Measurements from ENCODE around the gene RPUSD3.

RPUSD3 gene

GRCh38 chr3:9806688-9807589 lies 36.9 kb downstream of the RPUSD3 start:
- DNase-seq (ENCODE audit: low read depth in 2 of 2) = no peak

DNA sequence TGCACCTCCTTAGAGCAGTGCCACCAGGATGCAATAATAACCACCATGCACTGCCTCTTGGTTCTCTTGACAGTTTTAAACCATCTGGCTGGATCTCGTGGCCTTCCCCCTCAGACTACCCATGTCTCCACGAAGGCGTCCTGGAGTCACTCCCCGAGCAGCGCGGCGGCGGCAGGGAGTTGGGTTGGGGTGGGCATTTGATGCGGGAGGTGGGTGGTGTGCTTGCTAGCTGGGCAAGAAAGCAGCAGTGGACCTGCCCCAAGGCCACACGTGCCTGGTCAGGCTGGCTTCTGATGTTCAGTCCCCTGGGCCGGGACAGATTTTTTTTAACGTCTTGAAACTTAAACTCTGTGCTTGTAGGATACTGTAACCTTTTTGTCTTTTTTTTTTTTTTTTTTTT lies 37.7 kb downstream of the RPUSD3 start:
- no peak for DNase-seq (ENCODE audit: low read depth in 2 of 2)

DNA sequence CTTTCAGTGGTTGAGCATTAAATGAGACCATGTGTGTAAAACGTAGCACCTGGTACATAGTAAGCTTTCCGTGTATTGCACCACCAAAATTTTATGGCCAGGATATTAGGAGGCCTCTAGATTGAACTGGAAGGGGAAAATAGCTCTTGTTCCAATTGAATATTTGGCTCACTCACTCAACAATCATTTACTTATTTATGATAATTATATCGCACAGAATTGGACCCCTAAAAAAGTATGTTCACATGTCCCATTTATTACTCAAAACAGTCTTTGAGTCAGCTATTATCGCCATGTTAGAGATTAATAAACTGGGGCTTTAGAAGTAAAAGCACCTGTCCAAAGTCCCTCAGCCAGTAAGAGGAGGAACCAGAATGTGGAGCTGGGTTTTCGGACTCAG lies 38.8 kb downstream of the RPUSD3 start:
- DNase-seq (ENCODE audit: low read depth in 2 of 2) = no peak

GRCh38 chr3:9803494-9803893 lies 40.3 kb downstream of the RPUSD3 start:
- DNase-seq (ENCODE audit: low read depth in 2 of 2) = no peak

GRCh38 chr3:9800529-9800928 lies 43.3 kb downstream of the RPUSD3 start:
- DNase-seq (ENCODE audit: low read depth in 2 of 2) = no peak

DNA sequence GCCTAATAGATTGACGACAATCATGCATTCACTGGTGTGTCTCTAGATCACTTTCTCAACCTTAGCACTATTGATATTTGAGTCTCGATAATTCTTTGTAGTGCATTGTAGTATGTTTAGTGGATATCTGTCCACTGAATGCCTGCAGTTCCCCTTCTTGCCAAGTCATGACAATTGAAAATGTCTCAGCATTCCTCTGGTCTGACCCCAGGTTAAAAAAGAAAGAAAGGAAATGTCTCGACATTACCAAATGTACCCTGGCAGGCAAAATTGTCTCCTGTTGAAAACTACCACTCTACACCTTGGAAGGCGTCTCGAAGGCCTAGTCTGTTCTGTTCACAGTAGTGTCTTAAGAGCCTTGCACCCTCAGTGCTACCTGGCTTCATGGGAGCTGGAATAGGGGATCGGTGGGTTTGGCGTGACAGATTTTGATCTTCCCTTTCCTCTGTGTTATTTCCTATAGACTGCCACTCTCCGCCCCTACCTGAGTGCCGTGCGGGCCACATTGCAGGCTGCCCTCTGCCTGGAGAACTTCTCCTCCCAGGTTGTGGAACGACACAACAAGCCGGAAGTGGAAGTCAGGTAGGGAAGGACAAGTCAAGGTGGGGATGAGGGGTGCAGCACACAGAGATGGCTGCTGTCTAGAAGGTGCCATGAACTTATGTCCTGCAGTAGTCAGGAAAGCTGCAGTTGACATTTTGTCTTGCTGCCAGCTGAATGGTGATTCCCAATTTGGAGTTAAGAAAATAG lies 46.4 kb downstream of the RPUSD3 start:
- no peak for DNase-seq (ENCODE audit: low read depth in 2 of 2)

DNA sequence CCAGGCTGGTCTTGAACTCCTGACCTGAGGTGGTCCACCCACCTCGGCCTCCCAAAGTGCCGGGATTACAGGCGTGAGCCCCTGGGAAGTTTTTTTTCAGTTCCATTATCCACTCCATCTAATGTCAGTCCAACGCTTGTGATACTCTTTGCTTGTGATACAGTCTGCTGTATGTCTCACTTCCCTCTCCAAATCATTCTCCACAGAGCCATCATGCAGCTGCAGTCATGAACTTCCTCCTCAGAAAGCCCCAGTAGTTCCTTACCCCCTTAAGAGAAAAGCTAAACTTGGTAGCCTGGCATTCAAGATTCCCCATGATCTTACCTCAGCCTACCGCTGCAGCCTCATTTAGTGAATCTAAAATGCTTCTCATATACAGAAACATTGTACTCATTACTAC lies 48.6 kb downstream of the RPUSD3 start:
- DNase-seq (ENCODE audit: low read depth in 2 of 2) = no peak

DNA sequence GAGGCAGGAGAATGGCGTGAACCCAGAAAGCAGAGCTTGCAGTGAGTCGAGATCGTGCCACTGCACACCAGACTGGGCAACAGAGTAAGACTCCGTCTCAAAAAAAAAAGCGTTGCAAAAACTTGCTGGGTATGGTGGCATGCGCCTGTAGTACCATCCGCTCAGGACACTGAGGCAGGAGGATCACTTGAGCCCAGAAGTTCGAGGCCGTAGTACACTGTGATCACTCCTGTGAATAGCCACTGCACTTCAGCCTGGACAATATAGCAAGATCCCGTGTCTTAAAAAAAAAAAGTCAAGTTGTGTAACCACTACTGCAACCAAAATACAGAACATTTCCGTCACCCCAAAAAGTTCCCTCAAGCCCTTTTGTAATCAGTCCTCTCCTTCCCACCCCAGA lies 49.4 kb downstream of the RPUSD3 start:
- no peak for DNase-seq (ENCODE audit: low read depth in 2 of 2)

GRCh38 chr3:9793161-9793781 lies 50.5 kb downstream of the RPUSD3 start:
- peak in 1 of 2 donors; percentile 12 for DNase-seq (ENCODE audit: low read depth in 2 of 2)

- peak; percentile 80 to 86 for DNase-seq (ENCODE audit: low read depth in 2 of 2)
Measured at GRCh38 chr3:9792405-9793160, 51.2 kb downstream of the RPUSD3 start, which contains the start of the genes ARPC4 and TADA3. ARPC4 (plus strand) TSS chr3:9793082; CDS start chr3:9793122, 40 bp downstream. TADA3 (minus strand) TSS chr3:9792473; CDS start chr3:9791466, 1,007 bp downstream.

- DNase-seq (ENCODE audit: low read depth in 2 of 2) = no peak
Measured at GRCh38 chr3:9791790-9792404, 51.9 kb downstream of the RPUSD3 start.

DNA sequence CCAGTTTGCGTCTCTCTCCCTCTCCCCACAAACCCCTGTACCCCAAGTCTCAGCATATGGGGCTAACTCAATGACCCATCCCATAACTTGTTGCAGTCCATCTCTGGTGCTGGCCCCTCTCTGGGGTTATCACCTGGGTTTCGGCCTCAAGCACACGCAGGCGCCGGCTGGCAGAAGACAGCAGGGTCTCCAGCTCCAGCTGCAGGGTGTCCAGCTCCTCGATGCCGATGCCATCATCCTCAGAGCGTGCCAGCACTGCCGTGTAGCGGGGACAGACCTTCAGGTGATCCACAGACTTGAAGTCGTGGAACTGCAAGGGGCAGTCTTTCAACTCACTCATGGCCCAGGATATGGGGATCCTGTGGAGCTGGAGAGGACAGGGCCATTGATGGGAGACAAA lies 52.7 kb downstream of the RPUSD3 start:
- DNase-seq (ENCODE audit: low read depth in 2 of 2) = no peak
